Measurements from ENCODE around the gene TOR2A. TPM values are rescaled to one million over a fixed set of nuclear protein-coding genes. Genes with fewer than 3 reads are reported as not detected.
"Not testable (repeated sequence)": the region's sequence is repeated elsewhere in the genome, so short reads cannot be mapped to it uniquely, and the experiment has no call there.

TOR2A gene
- total and polyA plus RNA-seq, 10 donors = 16.8 to 36.5 (median 22.7) TPM

GRCh38 chr9:127780909-127781308 is 45.8 kb upstream of the TOR2A start:
- intact Hi-C loops (cut with DNase I; ENCODE audit: low total_unique reads) = loop anchor here (5.0 kb wide), 1 partner anchor 44 kb away; the partner anchor contains the start of gene TOR2A
- peak in 1 of 11 experiments; percentile 14 for TF ChIP-seq CTCF (IDR thresholded peaks at IDR 0.05 in 8 of 11, conservative IDR thresholded peaks at IDR 0.05 in 3 of 11)
- H3K27ac ChIP-seq = peak overlapping the region in 7 of 8 donors; percentile 89 to 99 (median 96)

GRCh38 chr9:127780126-127780885 is 45.2 kb upstream of the TOR2A start:
- Histone ChIP-seq H3K36me3 (peaks cover 0 to under 1% (median 0%) of the 10 kb centered on the region in 6 donors), H3K27me3 (replicated peaks in 1 of 7) (no peaks in the 10 kb centered on the region), H3K4me1 (peaks cover 50 to 96% (median 81%) of the 10 kb centered on the region in 6 donors), H3K4me3 (peak overlapping the region in 1 of 8 donors; percentile 83), H3K9me3 (no peaks in the 10 kb centered on the region), H3K27ac (peak overlapping the region; percentile 88 to 99 (median 95))
- WGBS, 5 donors = 69 to 81% (median 74%) methylated on average over 13 to 20 of the region's 20 CpGs
- intact Hi-C loops (cut with DNase I; ENCODE audit: low total_unique reads) = loop anchor here (5.0 kb wide), 1 partner anchor 43 kb away; the partner anchor contains the start of gene TOR2A
- DNase-seq = peak; percentile 84
- TF ChIP-seq POLR2AphosphoS5 (IDR thresholded peaks at IDR 0.05) = peak in 1 of 3 donors; percentile 29
- TF ChIP-seq POLR2A (IDR thresholded peaks at IDR 0.05) = no peak
- TF ChIP-seq CTCF (IDR thresholded peaks at IDR 0.05 in 8 of 11, conservative IDR thresholded peaks at IDR 0.05 in 3 of 11) = no peak

More at GRCh38 chr9:127780909-127781308, 45.8 kb upstream of the TOR2A start:
- not testable (repeated sequence) for H3K27me3 ChIP-seq (replicated peaks in 1 of 7); H3K9me3 ChIP-seq; DNase-seq; H3K36me3 ChIP-seq
- Histone ChIP-seq H3K4me3 (peak overlapping the region in 1 of 8 donors; percentile 83), H3K4me1 (peaks cover 47 to 90% (median 75%) of the 10 kb centered on the region in 6 donors)
- 56 to 83% (median 70%) methylated on average over 9 of the region's 9 CpGs for WGBS, 5 donors

GRCh38 chr9:127779136-127779981 is 44.3 kb upstream of the TOR2A start:
- whole genome bisulfite sequencing, 5 donors = 30 to 48% (median 40%) methylated on average over 16 to 17 of the region's 17 CpGs
- TF ChIP-seq POLR2A (IDR thresholded peaks at IDR 0.05) (no peak), POLR2AphosphoS5 (IDR thresholded peaks at IDR 0.05) (peak; percentile 49 to 79 (median 56)), CTCF (IDR thresholded peaks at IDR 0.05 in 8 of 11, conservative IDR thresholded peaks at IDR 0.05 in 3 of 11) (no peak)
- no peaks in the 10 kb centered on the region for H3K27me3 ChIP-seq (replicated peaks in 1 of 7)
- H3K27ac ChIP-seq = peak overlapping the region; percentile 88 to 99 (median 95)
- DNase-seq = peak; percentile 89
- H3K4me1 ChIP-seq = peaks cover 44 to 99% (median 84%) of the 10 kb centered on the region in 6 donors
- intact Hi-C loops (cut with DNase I; ENCODE audit: low total_unique reads) = no loop called here
- H3K9me3 ChIP-seq = no peaks in the 10 kb centered on the region
- H3K36me3 ChIP-seq = peaks cover 0 to 10% (median 2%) of the 10 kb centered on the region in 6 donors
- H3K4me3 ChIP-seq = peak overlapping the region in 7 of 8 donors; percentile 53 to 83 (median 61)

All from spleen (tissue), 11 donors.